ENCODE data around the gene C14orf119.

C14orf119 gene

DNA sequence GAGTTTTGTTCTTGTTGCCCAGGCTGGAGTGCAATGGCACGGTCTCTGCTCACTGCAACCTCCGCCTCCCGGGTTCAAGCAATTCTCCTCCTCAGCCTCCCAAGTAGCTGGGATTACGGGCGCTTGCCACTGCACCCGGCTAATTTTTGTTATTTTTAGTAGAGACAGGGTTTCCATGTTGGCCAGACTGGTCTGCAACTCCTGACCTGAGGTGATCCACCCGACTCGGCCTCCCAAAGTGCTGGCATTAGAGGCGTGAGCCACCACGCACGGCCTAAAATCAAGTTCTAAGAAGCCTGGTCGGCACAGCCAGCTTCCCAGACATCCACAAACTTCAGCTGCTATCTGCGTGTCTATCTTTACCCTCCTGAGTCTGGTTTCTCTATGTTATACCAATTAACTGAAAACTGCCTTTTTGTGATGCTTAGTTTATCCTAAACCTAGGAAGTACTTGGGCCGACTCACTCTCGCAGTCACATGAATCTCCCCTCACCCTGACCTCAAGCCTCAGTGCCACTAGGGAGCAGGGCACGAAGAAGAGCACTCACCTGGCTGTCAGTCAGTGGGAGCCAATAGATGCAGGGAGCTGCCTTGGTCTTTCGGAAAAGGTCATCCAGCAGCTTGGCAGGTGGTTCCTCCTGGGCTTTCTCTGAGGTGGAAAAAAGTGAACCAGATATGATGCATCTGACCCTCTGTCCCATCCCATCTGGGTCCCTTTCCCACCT lies 34.6 kb upstream of the C14orf119 start:
- DNase-seq (ENCODE audit: low read depth in 2 of 2): no peak

DNA sequence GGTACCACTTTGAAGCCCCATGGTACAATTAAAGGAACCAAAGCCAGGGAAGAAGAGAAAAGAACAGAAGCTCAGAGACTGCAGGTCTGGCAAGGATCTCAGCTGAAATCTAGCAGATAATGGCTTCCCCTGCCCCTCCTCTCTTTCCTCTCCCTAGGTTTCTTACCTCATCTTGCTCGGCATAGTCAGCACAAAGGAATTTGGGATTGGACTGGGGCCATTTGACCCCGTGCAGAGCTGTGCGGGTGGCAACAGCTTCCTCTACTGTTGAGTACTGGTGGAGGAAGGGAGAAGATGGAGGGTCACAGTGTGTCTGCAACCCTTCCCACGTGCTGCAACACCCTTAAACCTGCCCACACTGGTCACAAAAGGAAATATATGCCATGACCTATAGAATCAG lies 33.3 kb upstream of the C14orf119 start:
- DNase-seq (ENCODE audit: low read depth in 2 of 2): no peak

DNA sequence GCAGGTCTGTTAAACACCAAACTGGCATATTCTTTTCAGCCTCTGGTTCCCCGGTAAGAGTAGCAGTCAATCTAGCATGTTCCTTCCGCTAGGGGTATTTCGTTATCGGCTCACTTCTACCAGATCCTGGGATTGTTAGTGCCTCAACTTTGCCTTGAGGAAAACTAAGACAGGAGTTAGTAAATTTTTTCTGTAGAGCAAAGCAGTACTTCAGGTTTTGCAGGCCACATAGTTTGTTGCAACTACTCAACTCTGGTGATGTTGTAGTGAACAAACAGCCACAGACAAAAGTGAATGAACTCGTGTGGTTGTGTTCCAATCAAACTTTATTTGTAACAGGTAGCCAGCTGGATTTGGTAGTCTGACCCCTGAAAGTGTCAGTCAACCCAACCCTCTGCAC lies 31.7 kb upstream of the C14orf119 start:
- DNase-seq (ENCODE audit: low read depth in 2 of 2): no peak

DNA sequence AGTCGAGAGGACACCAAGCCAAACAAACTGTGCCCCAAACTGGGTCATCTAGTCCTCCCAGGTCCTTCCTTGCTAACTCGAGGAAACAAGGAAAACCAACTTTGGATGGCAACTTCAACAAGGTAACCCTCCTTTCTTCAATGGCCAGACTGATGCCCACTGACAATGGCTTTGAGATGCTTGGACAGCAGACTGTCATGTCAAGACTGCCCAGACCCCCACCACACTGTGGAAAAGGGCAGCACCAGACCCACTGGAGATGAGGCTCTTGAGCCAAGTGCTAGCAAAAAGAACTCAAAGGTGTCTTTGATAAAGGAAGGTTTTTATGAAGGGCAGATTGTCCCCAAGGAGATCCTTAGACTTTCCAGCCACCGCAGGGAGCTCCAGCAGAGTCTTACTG lies 28.9 kb upstream of the C14orf119 start:
- DNase-seq (ENCODE audit: low read depth in 2 of 2): no peak

DNA sequence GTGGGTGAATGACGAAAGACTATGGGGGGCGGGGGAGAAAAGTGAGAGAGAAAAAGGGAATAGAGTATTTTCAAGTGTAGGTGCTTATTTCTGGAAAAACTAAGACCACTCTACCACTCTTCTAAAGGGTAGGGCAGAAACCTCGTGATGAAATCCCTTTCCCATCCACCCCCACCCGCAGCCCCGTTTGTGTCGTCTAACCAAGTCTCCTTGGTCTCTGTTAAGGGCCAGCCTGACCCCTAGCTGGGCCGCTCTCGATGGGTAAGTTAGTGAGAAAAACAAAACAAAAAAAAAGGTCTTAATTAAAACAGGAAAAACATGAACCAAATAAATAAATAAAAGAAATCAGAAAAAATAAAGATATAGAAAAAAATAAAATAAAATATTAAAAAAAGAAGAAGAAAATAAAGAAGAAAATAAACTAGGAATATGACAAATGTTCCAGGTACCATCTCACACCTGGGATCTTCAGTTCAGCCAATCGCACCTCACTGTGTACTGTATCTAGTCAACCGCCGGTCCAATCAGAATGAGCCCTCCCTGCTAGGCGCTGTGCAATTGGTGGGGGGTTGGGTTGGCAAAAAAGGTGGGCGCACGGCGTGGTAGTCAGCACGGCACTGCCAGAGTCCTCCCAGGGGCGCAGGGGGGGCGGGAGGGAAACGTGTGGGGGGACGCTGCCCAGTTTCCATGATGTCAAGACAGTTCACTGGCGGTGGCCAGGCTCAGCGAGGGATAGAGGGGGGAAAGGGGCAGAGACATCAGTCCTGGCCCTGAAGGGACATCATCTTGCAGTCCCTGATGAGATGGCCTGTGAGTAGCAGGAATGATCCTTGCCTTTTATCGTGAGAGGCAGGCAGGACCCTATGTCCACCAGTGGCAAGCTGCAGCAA lies 28.2 kb upstream of the C14orf119 start:
- DNase-seq (ENCODE audit: low read depth in 2 of 2): no peak

DNA sequence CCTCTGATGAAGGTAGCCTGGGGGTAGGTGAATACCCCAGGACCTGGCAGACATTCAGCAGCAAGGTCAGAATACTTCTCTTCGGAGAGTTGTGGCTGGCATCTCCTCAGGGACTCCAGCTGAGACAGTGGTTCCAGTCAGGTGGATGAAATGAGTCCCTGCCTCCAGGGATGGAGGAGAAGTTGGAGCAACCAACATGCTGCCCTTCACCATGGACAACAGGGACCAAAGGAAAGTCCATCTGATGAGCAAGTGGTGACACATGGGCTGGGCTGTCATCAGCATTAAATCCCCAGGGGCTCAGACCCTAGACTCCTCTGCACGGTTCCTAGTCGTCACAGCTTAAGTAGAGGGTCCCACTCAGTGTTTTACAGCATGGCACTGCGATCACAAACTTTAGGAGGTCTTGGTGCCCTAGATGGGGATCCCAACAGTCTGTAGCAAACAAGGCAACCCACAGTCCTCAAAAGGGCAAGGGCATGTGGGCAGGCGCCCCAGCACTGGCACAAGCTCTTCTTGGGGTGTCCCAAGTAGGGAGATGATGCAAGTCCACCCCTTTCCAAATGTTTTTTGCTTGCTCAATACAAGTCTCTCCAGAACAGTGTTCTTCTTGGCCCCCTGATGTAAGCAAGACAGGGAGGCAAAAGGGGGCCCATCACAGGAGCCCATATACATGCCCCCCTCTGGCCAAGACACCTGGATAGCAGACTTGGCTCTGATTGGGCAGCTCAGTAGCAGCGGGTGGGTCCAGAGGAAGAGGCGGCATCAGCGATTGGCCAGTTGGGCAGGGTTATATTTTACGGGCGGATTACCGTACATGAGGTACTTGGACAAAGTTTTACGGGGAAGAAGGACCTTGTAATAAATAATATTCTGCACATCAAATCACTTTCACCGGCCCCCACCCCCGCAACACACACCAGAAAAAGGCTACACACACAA lies 27.2 kb upstream of the C14orf119 start:
- no peak for DNase-seq (ENCODE audit: low read depth in 2 of 2)

DNA sequence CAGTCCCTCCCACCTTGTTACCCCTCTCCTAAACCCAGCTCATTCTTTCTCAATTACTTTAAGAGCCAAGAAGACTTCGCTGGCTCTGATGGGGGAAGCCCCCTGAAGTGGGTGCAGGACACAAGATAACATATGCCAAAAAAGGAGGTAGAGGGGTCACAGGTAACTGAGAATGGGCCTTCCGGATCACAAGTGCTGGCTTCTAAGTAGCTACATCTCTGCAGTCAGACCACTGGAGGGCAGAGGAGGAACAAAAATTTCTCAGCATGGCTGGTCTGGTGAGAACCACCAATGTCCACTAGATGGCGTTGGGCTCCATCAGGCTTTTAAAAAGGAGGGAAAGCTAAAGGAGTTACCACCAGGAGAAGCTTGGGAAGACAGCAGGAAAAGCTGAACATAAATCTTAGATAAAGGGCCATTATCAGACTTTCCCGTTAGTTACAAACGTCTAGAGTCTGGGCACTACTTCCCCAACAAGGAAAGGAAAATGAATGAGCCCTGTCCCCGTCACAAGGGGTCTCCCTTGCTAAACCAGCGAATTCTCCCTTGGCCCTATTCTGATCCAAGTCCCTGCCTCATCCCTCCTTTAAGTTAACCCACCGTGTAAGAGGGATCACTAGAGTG lies 26.4 kb upstream of the C14orf119 start:
- DNase-seq (ENCODE audit: low read depth in 2 of 2): peak; percentile 37 to 53

DNA sequence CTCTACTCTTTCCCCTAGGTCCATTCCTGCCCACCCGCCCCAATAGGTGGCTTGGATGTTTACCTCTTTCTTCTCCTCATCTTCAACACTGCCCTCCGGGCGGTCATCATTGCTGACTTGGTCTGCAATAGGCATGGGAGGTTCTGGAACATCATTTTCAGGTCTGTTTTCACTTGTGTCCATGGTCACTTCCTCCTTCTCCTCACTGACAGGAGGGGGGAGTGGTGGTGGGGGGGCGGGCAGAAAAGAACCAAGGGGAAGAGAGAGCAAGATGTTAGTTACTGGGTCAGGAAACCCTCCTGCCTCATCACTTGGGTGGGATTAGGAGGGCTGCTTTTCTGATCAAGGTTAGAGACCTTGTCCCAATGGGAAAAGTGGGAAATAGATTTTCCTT lies 25.9 kb upstream of the C14orf119 start:
- no peak for DNase-seq (ENCODE audit: low read depth in 2 of 2)

DNA sequence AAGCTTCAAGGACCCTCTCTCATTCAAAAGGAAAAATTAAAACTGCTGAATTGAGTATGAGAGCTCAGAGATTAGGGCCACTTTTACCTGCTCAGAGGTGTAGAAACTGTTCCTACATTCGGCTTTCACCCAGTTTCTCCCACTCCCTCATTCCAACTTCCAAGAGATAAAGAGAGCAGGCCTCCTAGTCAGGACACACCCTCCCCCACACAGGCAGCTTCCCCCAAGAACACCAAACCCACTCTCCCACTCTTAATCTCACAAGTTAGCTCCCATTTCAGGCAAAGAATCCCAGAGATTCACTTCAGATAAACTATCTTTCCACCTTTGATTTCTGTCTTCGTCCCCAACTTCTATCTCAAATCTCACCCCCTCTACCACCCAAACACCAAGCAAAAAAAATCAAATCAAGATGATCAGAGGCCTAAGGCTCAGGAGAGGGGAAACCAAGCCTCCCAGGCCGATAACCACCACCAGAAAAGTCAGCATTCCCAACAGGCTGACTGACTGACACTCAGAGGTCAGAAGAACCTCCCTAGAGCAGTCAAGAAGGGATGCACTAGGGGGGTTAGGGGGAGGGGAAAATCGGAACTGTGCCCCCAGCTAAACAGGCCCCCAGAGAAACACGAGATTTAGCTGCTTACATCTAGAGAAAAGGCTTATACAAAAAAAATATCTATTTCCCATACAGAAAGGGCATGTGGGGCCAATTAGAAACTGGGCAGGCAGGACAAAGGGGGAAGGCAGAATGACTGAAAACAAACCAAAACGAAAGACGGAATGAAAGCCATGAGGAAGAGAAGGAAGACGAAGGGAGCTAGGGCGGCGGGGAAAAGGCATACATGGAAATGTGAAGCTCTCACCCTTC lies 24.8 kb upstream of the C14orf119 start:
- DNase-seq (ENCODE audit: low read depth in 2 of 2): no peak

DNA sequence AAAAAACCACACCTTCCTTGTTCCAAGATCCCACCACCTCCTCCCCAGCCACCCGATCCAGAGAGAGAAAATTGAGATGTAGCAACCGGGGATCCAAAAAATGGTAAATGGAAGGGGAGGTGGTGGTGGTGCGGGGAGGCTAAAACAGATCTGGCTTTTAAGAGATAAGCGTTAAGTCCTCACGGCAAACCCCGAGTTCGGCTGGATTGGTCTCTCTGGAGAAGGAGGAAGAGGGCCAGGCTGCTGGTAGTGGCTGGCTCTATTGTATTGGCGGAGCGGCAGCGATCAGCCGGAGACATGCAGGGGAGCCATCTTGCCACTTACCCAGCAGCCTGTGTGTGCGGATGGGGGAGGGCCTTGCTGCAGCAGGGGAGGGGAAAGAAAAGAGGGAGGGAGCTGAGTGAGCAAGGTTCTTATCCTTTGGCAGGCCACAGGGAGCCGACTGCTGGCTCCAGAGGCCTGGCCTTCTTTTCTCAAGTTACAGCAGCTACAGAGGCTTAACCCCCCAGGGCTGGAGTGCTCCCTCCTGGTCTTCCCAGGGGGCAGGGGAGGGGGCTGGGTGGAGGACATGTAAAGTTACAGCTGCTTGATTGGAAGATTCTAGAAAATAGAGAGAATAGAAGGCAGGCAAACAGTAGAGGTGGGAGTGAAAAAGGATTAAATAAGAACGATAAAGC lies 23.9 kb upstream of the C14orf119 start:
- peak; percentile 32 to 47 for DNase-seq (ENCODE audit: low read depth in 2 of 2)

DNA sequence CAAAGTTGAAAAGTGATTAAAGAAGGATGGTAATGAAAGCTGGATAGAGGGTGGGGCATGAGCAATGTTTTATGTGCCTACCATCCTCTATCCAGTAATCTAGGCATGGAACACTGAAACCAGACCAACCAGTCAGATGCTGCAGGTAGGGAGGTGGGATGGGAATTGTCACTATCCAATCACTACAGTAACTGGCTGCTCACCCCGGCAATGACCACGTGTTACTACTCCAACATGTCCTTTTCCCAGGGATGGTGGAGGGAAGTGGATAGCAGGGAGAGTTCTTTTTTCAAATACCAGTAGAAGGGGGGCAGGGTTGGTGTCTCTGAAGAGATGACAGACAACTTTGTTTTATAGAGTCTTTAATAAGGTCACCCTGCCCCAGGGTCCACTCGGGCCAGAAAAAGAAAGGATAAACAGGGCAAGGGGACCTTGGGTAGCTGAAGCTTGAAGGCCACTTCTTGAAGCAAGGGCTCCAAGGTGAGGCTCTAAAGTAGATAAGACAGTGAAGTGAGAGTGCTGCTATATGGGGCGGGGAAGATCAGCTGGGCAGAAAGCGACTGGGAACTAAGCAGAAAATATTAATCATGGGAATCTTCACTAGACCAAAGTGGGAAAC lies 23.3 kb upstream of the C14orf119 start:
- no peak for DNase-seq (ENCODE audit: low read depth in 2 of 2)

DNA sequence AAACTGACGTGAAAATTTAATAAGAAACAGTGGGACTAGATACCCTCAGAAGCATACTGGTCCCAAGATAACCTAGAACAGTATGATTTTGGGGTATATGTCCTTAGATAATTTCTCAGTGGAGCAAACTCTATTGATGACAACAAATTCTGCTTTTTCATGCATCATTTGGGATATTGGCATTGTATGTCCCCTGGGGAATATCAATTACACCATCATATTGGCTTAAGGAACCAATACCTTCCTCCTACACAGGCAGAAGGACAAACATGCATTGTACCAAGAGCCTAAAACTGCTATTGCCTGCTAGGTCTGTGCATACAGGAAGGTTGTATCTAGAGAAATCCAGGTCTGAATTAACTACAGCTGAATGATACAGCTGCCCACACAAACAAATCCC lies 20.4 kb upstream of the C14orf119 start:
- DNase-seq (ENCODE audit: low read depth in 2 of 2): no peak

DNA sequence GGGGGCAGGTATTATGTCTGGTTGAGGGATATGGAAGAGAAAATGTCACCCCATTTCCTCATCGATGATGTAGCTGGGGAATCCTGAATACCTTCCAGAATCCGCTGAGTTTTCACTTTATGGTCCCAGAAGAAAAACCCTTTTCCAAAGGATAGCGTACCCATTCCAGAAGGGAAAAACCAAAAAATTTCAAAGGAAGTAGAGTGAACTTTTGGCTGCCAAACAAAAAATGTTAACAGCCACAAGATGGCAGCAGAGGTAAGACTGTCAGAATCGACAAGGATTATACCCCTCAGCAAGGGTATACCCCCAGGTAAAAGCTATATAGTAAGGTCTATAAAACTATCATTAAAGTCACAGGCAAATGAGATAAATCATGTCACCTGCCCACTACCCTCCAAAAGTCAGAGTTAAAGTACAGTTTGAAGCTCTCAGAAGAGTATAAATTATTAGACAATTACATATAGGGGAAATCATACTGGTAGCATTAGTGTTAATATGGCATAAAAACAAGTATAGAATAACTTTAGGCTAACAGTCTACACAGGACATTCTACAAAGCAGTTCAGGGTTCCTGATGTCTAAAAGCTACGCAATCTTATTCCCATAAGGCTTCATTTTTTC lies 18.4 kb upstream of the C14orf119 start:
- no peak for DNase-seq (ENCODE audit: low read depth in 2 of 2)

DNA sequence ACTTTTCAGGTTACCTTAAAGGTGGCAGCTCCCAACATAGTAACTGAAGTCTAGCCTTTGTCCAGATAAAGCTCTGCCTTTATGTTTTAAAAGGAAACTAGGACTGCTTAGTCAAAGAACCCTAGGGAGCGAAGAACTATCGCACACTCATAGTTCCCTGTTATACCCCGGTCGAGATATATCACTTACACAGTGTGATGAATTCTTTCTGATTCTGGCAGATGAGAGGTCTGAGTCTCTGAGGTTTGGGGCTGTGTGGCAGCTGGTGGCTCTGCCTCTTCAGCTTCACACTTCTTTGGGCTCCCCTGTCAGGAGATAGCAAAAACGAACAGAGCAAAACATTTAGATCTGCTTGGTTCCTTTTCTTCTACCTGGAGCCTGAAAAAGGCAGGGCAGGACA lies 17.3 kb upstream of the C14orf119 start:
- DNase-seq (ENCODE audit: low read depth in 2 of 2): no peak

DNA sequence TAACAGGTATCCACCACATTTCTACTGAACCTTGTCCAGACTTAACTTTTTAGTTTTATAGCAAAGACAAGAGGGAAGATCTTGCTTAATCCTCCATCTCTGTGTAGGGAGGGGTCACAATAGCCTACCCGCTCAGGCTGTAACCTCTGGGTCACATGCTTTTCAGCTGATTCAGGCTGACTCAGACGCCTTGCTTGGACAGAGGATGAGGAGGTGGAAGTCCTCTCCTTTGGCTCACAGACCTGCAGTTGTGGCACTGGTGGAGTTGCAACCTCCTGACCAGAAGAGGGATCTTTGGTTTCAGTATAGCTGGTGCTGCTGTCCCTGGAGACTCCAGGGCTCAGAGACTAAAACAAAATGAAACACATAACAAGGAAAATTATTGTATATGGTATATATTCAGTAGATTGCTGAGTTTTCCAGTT lies 16.6 kb upstream of the C14orf119 start:
- no peak for DNase-seq (ENCODE audit: low read depth in 2 of 2)

DNA sequence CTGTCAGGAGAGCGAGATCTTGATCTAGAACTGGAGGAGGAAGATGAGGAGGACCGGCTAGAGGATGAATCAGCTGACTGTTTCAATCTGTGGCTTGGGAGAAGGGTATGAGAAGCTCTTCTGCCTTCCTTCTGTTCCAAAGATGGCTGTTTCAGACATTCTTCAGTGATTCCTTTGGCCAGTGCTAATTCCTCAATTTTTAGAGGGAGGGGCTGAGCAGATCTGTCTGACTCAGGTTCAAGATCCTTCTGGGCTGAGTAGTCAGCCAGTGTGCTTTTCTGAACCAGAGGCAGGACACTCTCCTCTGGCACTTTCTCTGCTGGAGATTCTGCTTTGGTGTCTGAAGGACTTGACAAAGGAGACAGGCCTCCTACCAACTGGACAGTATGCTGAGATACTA lies 15.6 kb upstream of the C14orf119 start:
- no peak for DNase-seq (ENCODE audit: low read depth in 2 of 2)

DNA sequence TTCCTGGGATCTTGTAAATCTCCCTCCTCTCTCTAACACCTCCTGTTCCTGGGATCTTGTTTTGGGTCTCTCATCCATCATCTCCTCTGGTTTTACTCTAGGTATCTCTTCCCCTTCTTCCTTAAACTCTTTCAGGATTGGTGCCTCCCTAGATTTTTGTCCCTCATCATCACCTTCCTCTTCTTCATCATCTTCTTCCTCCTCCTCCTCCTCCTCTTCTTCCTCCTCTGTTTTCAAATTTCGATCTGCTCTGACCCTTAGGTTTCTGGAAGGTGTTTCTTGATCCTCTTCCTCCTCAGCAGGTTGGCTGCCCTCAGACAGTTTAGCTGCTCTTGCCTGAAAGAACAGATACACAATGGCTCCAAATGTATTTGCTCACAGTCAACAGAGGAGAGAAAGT lies 14.8 kb upstream of the C14orf119 start:
- DNase-seq (ENCODE audit: low read depth in 2 of 2): no peak

DNA sequence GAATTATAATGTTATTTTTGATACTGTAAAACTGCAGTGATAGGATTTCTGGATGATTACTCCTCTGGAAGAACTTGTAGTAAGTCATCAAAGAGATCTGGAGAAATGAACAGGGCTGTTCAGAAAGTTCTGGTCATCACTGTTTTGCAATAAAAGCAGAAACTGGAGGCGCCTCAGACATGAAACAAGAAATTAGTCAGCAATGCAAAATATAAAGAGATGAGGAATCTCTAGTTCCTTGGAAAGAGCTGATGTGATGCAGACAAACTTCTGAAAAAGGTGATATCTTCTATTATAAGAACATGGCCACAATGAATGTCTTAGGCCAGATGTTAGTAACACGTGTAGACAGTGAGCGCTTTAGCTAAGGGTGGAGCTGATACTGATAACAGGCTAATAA lies 9.8 kb upstream of the C14orf119 start:
- DNase-seq (ENCODE audit: low read depth in 2 of 2): no peak

DNA sequence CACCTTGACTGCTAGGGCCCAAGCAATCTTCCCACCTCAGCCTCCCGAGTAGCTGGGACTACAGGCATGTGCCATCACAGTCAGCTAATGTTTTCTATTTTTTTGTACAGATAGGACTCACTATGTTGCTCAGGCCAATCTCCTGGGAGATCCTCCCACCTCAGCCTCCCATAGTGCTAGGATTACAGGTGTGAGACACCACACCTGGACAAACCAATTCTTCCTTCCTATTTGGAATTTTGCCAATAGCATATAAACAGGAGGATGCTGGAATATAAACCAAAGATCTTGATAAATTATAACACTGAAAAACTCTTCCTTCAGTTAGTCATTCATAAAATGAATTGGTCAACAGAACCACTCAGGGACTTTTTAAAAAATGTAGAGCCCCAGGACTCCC lies 8.7 kb upstream of the C14orf119 start:
- DNase-seq (ENCODE audit: low read depth in 2 of 2): no peak
